ENCODE measurements around the gene ANKRD49.
"Not testable (repeated sequence)": the region's sequence is repeated elsewhere in the genome, so short reads cannot be mapped to it uniquely, and the experiment has no call there.

The ANKRD49 gene, protein sequence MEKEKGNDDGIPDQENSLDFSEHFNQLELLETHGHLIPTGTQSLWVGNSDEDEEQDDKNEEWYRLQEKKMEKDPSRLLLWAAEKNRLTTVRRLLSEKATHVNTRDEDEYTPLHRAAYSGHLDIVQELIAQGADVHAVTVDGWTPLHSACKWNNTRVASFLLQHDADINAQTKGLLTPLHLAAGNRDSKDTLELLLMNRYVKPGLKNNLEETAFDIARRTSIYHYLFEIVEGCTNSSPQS

GRCh38 chr11:94493281-94494125, at the start of gene ANKRD49, which contains the start of gene MRE11:
Gene ANKRD49 (plus strand): TSS chr11:94493984. CDS start chr11:94496694, 2,710 bp downstream.
Gene MRE11 (minus strand): TSS chr11:94493844. CDS start chr11:94492801, 1,043 bp downstream.
- DNase-seq = peak; percentile 98

DNA sequence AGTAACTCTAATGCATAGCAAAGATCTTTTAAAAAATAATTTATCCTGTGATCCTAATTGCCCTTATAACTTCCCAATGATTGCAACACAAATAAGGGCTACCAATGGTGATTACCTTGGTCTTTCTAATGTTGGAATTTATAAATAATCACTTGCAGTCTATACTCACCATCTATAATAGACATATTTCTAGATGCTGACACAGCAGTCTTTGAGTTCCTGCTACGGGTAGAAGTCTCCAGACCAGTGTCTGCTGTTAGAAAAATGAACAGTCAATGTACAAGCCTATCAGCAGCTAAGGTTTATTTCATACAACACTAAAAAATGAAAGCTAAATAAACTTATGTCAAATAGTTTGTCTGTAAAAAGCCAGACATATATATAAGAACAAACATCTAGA, 48.1 kb upstream of the ANKRD49 start:
- DNase-seq = no peak

- DNase-seq = no peak
Measured at GRCh38 chr11:94447149-94447548, 46.6 kb upstream of the ANKRD49 start.

DNA sequence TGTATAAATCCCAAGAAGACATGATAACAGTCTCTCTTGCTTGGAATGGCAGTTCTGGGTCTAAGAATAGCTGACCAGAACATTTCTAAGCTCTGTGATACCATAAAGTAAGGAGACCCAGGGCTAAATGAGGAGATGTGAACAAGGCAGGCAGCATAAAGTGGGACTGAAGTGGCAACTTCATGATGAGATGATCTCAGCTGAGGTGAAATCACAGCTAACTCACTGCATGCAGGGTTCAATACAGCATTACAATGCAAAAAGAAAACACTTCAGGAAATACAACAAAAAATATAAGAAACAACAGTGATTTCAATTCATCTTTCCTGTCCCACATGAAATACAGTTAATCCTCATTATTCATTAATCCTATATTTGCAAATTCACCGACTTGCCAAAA, 44.8 kb upstream of the ANKRD49 start:
- no peak for DNase-seq

- DNase-seq = no peak
Measured at GRCh38 chr11:94449437-94449836, 44.3 kb upstream of the ANKRD49 start.

DNA sequence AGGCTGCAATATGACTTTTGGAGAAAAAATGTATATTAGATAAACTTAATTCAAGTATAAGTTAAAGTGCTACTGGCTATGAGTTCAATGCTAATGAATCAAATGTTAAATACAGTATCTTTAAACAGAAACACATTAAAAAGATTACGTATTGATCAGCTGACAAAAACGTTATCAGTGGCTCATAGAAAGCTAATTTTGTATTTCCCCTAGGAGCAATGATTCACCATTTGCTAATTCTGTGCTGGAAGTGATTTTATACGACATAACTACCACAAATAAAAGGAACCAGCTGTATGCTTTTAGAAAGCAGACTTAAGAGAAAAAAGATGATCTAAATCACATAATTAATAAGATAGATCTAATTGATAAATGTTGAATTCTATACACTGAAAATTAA, 43.7 kb upstream of the ANKRD49 start:
- DNase-seq = no peak

DNA sequence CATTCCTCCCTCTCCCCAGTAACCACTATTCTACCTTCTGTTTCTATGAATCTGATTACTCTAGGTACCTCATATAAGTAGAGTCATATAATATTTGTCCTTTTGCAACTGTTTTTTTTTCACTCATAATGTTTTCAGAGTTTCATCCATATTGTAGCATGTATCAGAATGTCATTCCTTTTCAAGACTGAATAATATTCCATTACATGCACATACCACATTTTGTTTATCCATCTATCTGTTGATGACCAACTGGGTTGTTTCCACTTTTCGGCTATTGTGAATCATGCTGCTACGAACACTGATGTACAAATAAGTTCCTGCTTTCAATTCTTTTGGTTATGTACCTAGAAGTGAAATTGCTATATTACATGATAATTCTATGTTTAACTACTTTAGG, 40.8 kb upstream of the ANKRD49 start:
- DNase-seq = no peak

DNA sequence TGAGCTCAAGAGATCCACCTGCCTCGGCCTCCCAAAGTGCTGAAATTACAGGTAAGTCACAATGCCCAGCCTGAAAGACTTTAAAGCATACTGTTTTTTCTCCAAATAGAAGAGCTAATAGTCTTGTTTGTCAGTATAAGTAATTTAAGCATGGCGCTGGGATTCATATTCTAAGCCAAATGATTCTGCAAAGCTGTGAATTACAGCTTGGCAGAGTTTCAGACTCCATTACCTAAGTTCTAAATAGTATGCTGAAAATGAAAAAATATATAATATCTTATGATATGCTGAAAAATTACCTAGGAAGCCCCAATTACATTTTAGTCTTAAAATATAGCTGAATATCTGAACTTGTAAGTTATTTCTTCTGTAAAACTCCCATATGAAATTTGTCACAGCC, 39.5 kb upstream of the ANKRD49 start:
- no peak for DNase-seq

DNA sequence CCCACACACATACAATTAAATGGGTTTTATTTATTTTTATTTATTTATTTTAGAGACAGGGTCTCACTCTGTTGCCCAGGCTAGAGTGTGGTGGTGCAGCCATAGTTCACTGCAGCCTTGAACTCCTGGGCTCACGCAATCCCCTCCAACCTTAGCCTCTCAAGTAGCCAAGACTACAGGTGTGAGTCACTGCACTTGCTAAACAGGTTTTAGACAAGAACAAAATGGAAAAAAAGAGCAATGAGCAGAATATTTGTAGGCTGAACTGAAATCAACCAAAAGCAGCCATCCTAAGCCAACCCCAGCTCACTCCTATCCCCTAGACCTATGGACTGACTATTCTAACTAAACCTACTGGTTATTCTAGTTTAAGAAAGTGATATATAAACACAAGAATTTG, 37.9 kb upstream of the ANKRD49 start:
- DNase-seq = no peak

- DNase-seq = no peak
Measured at GRCh38 chr11:94457118-94458029, 36.4 kb upstream of the ANKRD49 start.

- DNase-seq = no peak
Measured at GRCh38 chr11:94459576-94459975, 34.2 kb upstream of the ANKRD49 start.

DNA sequence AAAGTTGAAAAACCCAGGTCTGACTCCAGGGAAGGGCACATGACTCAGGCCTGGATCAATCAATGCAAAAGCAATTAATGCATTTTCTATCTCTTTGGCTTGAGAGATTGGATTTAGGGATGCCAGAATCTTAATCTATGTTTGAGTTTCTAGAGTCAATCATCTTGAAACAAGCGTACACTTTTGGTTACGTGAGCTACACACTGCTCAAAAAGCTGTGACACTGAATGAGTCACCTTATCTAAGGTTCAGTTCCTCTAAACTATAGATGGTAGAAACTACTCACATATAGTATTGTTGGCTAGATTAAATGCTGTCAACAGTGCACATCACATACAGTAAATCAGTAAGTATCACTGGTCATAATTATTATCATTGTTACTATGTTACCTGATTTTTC, 24.4 kb upstream of the ANKRD49 start:
- DNase-seq = no peak

DNA sequence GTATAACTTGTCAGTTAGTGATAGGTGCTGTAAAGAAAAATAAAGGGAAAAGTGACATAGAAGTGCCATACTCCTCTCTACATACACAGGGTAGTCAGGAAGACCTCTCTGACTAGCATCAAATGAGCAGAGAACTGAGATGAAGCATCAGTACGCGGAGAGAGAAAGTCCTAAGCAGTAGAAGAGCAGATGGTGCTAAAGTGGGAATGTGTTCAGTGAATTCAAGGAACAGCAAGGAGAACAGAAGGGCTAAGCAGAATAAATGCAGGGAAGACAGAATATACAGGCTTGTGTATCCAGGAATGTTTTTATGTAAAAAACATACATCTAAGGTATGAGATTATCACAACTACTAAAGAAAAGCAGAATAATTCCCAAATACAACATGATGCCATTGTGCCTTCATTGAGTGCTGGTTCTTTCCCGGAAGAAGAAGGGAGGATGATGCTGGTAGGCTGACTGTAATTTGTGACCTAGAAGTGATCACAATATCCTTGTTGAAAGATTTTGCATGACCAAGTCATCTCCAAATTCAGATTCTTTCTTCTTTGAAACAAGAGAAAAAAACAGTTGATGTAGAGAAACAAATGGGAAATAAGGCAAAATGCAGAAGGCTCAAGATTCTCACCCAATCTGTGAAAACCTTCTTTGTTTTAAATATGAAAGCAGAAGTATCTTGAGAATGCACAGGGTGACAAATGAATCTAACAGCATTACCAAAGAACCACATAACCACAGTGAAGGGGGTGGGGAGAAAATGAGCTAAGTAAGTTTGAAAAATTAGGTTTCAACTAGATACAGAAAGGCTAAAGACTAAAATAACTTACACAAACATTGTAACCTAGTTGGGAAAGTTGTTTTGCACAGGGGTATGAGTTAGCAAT, 20.6 kb upstream of the ANKRD49 start:
- no peak for DNase-seq

- no peak for DNase-seq
Measured at GRCh38 chr11:94477624-94478023, 16.2 kb upstream of the ANKRD49 start.

GRCh38 chr11:94481342-94481741, 12.4 kb upstream of the ANKRD49 start:
- DNase-seq = no peak

GRCh38 chr11:94486068-94486467, 7.7 kb upstream of the ANKRD49 start:
- DNase-seq = no peak

- peak; percentile 30 for DNase-seq
Measured at GRCh38 chr11:94494126-94494680, 419 bp downstream of the ANKRD49 start.

DNA sequence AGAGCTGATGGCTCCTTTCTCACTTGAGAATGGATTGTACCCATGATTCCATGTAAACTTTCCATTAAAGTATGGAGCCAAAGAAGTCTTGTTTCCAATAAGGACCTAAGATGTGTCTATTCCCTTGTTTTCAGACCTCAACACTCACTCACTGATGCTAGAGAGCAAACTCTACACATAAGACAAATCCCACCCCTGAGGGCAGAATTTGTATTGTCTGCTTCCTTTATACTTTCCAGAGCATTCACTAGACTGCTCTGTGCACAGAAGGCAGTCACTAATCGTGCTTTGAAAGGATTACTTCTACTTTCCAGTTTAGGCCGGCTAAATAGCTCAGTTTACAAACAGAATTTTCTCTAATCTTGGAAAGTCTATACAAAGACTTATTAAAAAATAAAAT, 6.4 kb downstream of the ANKRD49 start:
- DNase-seq = no peak

GRCh38 chr11:94501522-94501921, 7.7 kb downstream of the ANKRD49 start:
- DNase-seq = no peak

- peak; percentile 62 for DNase-seq
Measured at GRCh38 chr11:94504689-94505293, 11.0 kb downstream of the ANKRD49 start.

DNA sequence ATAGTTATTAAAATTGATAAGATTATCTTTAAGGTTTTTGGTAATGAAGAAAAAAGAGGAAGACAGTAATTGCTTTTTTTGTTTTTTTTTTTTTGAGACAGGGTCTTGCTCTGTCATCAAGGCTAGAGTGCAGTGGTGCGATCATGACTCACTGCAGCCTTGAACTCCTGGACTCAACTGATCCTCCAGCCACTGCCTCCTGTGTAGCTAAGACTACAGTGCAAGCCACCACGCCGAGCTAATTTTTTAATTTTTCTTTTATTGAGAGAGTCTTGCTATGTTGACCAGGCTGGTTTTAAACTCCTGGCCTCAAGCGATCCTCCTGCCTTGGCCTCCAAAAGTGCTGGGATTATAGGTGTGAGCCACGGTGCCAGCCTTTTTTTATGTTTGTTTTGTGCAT, 12.7 kb downstream of the ANKRD49 start:
- not testable (repeated sequence) for DNase-seq

Measured in DMS79 treated with DMSO at 0.1 percent for 48 hours (cell line).